T-cell (primary cell): ENCODE measurements around the gene LCP1. TPM values are rescaled to one million over a fixed set of nuclear protein-coding genes. Genes with fewer than 3 reads are reported as not detected.
A peak's percentile ranks its signal among the peaks of the same experiment; 100 is the strongest.

Experiments used
- ATAC-seq, 4 experiments: fragments of 200-7000 bp in 3 of 4; fragments of 150-1000 bp in 1 of 4; cut with Tn5 transposase; replicated peaks in 1 of 4; 1 replicate in 3 of 4; 2 replicates in 1 of 4; pipeline ENCODE4 v1.10.0; 2021; ENCODE audit warnings: moderate library complexity in 3 of 4, mild to moderate bottlenecking in 2 of 4, moderate number of reproducible peaks in 1 of 4
- CTCF ChIA-PET, 2 donors: fragments of 300-600 bp; sonication (Branson Sonifier 250); formaldehyde crosslinking; loops; one replicate each; lab custom pipeline; 2022; ENCODE audit warnings: antibody characterized with exemption in 2 of 2; lab: Charles Lee
- POLR2A ChIA-PET, 2 donors: fragments of 300-600 bp; sonication (Branson Sonifier 250); formaldehyde crosslinking; loops; one replicate each; lab custom pipeline; 2022; ENCODE audit warnings: antibody characterized with exemption in 2 of 2; lab: Charles Lee
- DNase-seq, 35 experiments: peaks; one replicate each; pipeline versions ENCODE4 v3.0.0 to v3.0.0-alpha.2; 2013 to 2023
- H3K27ac ChIP-seq: one replicate; pipeline ENCODE4 v1.5.1; 2013; ENCODE audit warnings: low read length
- H3K27me3 ChIP-seq, 2 experiments: replicated peaks in 1 of 2; 1 replicate in 1 of 2; 2 replicates in 1 of 2; pipeline versions ENCODE4 v1.6.1 to v1.7.0; 2013; ENCODE audit warnings: low read length in 1 of 2, mixed read lengths in 1 of 2; ENCODE audit not compliant: control insufficient read depth in 2 of 2, insufficient read depth in 2 of 2; ENCODE audit errors: extremely low read depth in 1 of 2
- H3K36me3 ChIP-seq, 2 donors: 1 replicate in 1 of 2; 2 replicates in 1 of 2; pipeline versions ENCODE4 v1.6.1 to v1.7.0; 2013; ENCODE audit warnings: low read length in 1 of 2; ENCODE audit not compliant: control insufficient read depth in 2 of 2, insufficient read depth in 1 of 2; ENCODE audit errors: extremely low read depth in 1 of 2
- H3K4me1 ChIP-seq, 2 experiments: 1 replicate in 1 of 2; 2 replicates in 1 of 2; pipeline versions ENCODE4 v1.6.1 to v1.7.0; 2013; ENCODE audit warnings: low read length in 2 of 2, mixed read lengths in 1 of 2; ENCODE audit not compliant: insufficient read depth in 2 of 2, control insufficient read depth in 1 of 2; ENCODE audit errors: extremely low read depth in 1 of 2
- H3K4me3 ChIP-seq, 2 donors: 1 replicate in 1 of 2; 2 replicates in 1 of 2; pipeline versions ENCODE4 v1.5.1 to v1.7.0; 2013; ENCODE audit warnings: mild to moderate bottlenecking in 2 of 2, low read length in 1 of 2, moderate library complexity in 1 of 2; ENCODE audit not compliant: control insufficient read depth in 1 of 2; ENCODE audit errors: extremely low read depth in 1 of 2
- H3K9me3 ChIP-seq: 2 replicates; pipeline ENCODE4 v1.7.0; 2013
- H3K27ac Mint-ChIP-seq, 2 donors: one replicate each; pipeline ENCODE4 v1.8.0; 2020 to 2021; ENCODE audit warnings: mild to moderate bottlenecking in 2 of 2, mixed read lengths in 2 of 2
- H3K27me3 Mint-ChIP-seq, 2 donors: one replicate each; pipeline ENCODE4 v1.8.0; 2021 to 2022; ENCODE audit warnings: mixed read lengths in 2 of 2
- H3K36me3 Mint-ChIP-seq: one replicate; pipeline ENCODE4 v1.8.0; 2021; ENCODE audit warnings: mixed read lengths
- H3K4me1 Mint-ChIP-seq, 3 donors: one replicate each; pipeline ENCODE4 v1.8.0; 2020 to 2022; ENCODE audit warnings: mixed read lengths in 3 of 3, mild to moderate bottlenecking in 1 of 3
- H3K4me3 Mint-ChIP-seq, 3 donors: one replicate each; pipeline ENCODE4 v1.8.0; 2020 to 2022; ENCODE audit warnings: mild to moderate bottlenecking in 3 of 3, mixed read lengths in 3 of 3, moderate library complexity in 3 of 3
- H3K9me3 Mint-ChIP-seq, 3 donors: one replicate each; pipeline ENCODE4 v1.8.0; 2020 to 2022; ENCODE audit warnings: mixed read lengths in 3 of 3
- WGBS: methylation state at CpG from one replicate; pipeline ENCODE4 v1.1.5; 2013; ENCODE audit warnings: missing lambda C conversion rate; ENCODE audit not compliant: insufficient coverage; 5-methylcytosine and 5-hydroxymethylcytosine counted together
- total RNA-seq, 35 experiments: library from RNA in 6 of 35; stranded (reverse) in 6 of 35; fragments of 120-200 nt in 1 of 35; gene quantifications; one replicate each; pipeline versions ENCODE4 v1.2.1 to v1.2.4 and lab custom pipeline; 2013 to 2026

Gene LCP1
- total RNA-seq, 5 donors from 2014 or later (not counting 1 experiment from before 2014, with no cell fraction given), result 338 to 574 (median 413) TPM

DNA sequence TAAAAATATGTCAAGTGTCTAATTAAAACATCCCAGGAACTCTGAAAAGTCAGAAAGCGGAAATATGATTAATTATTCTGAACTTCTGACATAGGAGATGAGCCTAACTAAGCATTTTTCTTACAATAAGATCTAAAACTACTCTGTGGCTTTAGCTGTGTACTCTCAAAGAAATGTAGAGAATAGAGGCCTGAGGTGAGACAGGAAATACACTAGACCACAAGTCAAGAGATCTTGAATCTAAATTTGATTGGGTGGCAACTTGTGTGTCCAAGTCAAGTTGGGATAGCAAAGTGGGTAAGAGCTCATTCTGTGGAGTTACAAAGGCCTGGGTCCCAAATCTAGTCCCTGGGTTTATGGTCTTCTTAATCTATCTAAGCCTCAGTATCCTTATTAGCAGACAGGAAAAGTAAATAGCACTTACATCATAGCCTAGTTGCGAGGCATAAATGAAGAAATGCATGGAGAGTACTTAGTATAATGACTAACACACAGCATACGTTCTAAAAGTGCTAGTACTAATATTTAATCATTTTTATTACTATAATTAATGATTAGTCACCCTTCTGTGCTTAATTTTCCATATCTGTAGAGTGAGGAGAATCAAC lies 20.3 kb upstream of the LCP1 start:
- no CpG with 5 or more reads among the region's 3 CpGs for WGBS
- peak overlapping the region; percentile 62 for H3K27ac ChIP-seq
- Mint-ChIP-seq H3K9me3 (no peaks in the 10 kb centered on the region), H3K27ac (peak overlapping the region; percentile 81 to 90), H3K36me3 (no peaks in the 10 kb centered on the region), H3K4me1 (peaks cover 35 to 53% (median 49%) of the 10 kb centered on the region in 3 donors), H3K27me3 (no peaks in the 10 kb centered on the region), H3K4me3 (peak overlapping the region; percentile 6 to 52 (median 50))
- CTCF ChIA-PET, result interaction anchor here in 1 of 2 donors (0.7 to 1.2 kb wide), 7 partner anchors 9 to 119 kb away, joined by 3 to 8 read pairs (median 3); partner anchors contain the start of gene LRRC63
- H3K36me3 ChIP-seq, result no peaks in the 10 kb centered on the region
- ATAC-seq (peak; percentile 68 to 92 (median 88)), DNase-seq (peak in 1 of 35 experiments; percentile 47)
- H3K9me3 ChIP-seq, result no peaks in the 10 kb centered on the region
- no peaks in the 10 kb centered on the region for H3K27me3 ChIP-seq
- no peak overlapping the region for H3K4me3 ChIP-seq
- H3K4me1 ChIP-seq, result peaks cover 16 to 23% of the 10 kb centered on the region in 2 experiments
- POLR2A ChIA-PET, result interaction anchor here (0.7 to 2.3 kb wide), 3 partner anchors 9 to 30 kb away, joined by 4 to 7 read pairs (median 5); no protein-coding TSS in a partner anchor

DNA sequence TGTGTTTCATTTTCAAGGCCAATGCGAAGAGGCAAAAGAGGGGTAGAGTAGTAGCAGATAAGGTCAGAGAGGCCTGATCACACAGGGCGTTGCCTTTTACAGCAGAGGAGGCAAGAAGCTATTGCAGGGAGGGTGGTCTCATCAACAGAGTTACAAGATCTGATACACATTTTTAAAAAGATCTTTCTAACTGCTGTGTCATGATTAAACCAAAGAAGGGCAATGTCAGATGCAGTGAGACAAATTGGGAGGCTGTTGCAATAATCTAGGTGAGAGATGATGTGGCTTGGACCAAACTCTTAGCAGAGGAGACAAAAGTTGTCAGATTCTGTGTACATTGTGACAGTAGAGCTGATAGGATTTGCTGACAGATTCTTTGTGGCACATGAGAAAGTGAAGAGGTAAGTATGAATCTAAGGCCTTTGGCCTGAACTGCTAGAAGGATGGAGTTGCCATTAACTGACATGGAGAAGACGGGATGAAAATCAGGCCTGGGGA lies 16.8 kb upstream of the LCP1 start:
- Histone ChIP-seq H3K27me3 (no peaks in the 10 kb centered on the region), H3K4me1 (peaks cover 16 to 23% of the 10 kb centered on the region in 2 experiments)
- no peaks in the 10 kb centered on the region for H3K9me3 Mint-ChIP-seq

GRCh38 chr13:46197299-46198048 lies 15.5 kb upstream of the LCP1 start:
- DNase-seq (no peak), ATAC-seq (no peak)
- H3K9me3 ChIP-seq, result no peaks in the 10 kb centered on the region
- no peaks in the 10 kb centered on the region for H3K27me3 ChIP-seq
- H3K4me1 ChIP-seq, result peaks cover 13 to 18% of the 10 kb centered on the region in 2 experiments
- no peaks in the 10 kb centered on the region for H3K9me3 Mint-ChIP-seq
- ChIA-PET CTCF (no interaction called here), POLR2A (no interaction called here)
- H3K27ac Mint-ChIP-seq, result no peak overlapping the region
- H3K4me3 Mint-ChIP-seq, result no peak overlapping the region
- H3K4me3 ChIP-seq, result no peak overlapping the region
- H3K27me3 Mint-ChIP-seq, result no peaks in the 10 kb centered on the region
- WGBS, result 86% methylated on average over 2 of the region's 4 CpGs
- H3K27ac ChIP-seq, result no peak overlapping the region
- no peaks in the 10 kb centered on the region for H3K36me3 ChIP-seq
- no peaks in the 10 kb centered on the region for H3K36me3 Mint-ChIP-seq
- H3K4me1 Mint-ChIP-seq, result peaks cover 9 to 28% (median 28%) of the 10 kb centered on the region in 3 donors

More for the DNA sequence above, 16.8 kb upstream of the LCP1 start:
- Histone ChIP-seq H3K27ac (no peak overlapping the region), H3K9me3 (no peaks in the 10 kb centered on the region), H3K4me3 (no peak overlapping the region), H3K36me3 (no peaks in the 10 kb centered on the region)
- ATAC-seq, result no peak
- CTCF ChIA-PET, result no interaction called here
- H3K27ac Mint-ChIP-seq, result no peak overlapping the region
- no peaks in the 10 kb centered on the region for H3K36me3 Mint-ChIP-seq
- POLR2A ChIA-PET, result interaction anchor here in 1 of 2 donors (1.4 kb wide), 1 partner anchor 12 kb away, joined by 4 read pairs; no protein-coding TSS in a partner anchor
- WGBS, result 100% methylated on average over 3 of the region's 3 CpGs
- no peak for DNase-seq
- no peaks in the 10 kb centered on the region for H3K27me3 Mint-ChIP-seq
- peaks cover 22 to 40% (median 38%) of the 10 kb centered on the region in 3 donors for H3K4me1 Mint-ChIP-seq
- no peak overlapping the region for H3K4me3 Mint-ChIP-seq

GRCh38 chr13:46195016-46195415 lies 13.0 kb upstream of the LCP1 start:
- Histone ChIP-seq H3K9me3 (no peaks in the 10 kb centered on the region), H3K27me3 (no peaks in the 10 kb centered on the region), H3K36me3 (no peaks in the 10 kb centered on the region), H3K4me3 (no peak overlapping the region), H3K27ac (no peak overlapping the region), H3K4me1 (peaks cover 3% of the 10 kb centered on the region in 2 experiments)
- H3K27me3 Mint-ChIP-seq, result no peaks in the 10 kb centered on the region
- peaks cover 0 to 7% (median 6%) of the 10 kb centered on the region in 3 donors for H3K4me1 Mint-ChIP-seq
- CTCF ChIA-PET, result interaction anchor here in 1 of 2 donors (1.0 kb wide), 1 partner anchor 13 kb away, joined by 4 read pairs; the partner anchor contains the start of gene LCP1
- ATAC-seq (no peak), DNase-seq (no peak)
- WGBS, result no CpG with 5 or more reads among the region's 1 CpG
- POLR2A ChIA-PET, result interaction anchor here in 1 of 2 donors (1.1 kb wide), 1 partner anchor 16 kb away, joined by 3 read pairs; no protein-coding TSS in a partner anchor
- H3K9me3 Mint-ChIP-seq, result no peaks in the 10 kb centered on the region
- H3K36me3 Mint-ChIP-seq, result peaks cover 6% of the 10 kb centered on the region
- H3K4me3 Mint-ChIP-seq, result no peak overlapping the region
- no peak overlapping the region for H3K27ac Mint-ChIP-seq

GRCh38 chr13:46192412-46192811 lies 10.4 kb upstream of the LCP1 start:
- ChIA-PET POLR2A (interaction anchor here (0.7 to 1.6 kb wide), 2 partner anchors 11 to 48 kb away, joined by 3 to 5 read pairs; no protein-coding TSS in a partner anchor), CTCF (interaction anchor here (0.9 to 1.0 kb wide), 3 partner anchors 19 to 129 kb away, joined by 3 read pairs; partner anchors contain the start of gene LRRC63 (in 1 of the 2))
- H3K27me3 Mint-ChIP-seq, result no peaks in the 10 kb centered on the region
- Histone ChIP-seq H3K9me3 (no peaks in the 10 kb centered on the region), H3K4me1 (no peaks in the 10 kb centered on the region), H3K27me3 (no peaks in the 10 kb centered on the region), H3K27ac (no peak overlapping the region), H3K36me3 (no peaks in the 10 kb centered on the region), H3K4me3 (no peak overlapping the region)
- peaks cover 6% of the 10 kb centered on the region for H3K36me3 Mint-ChIP-seq
- peaks cover 0 to 6% (median 0%) of the 10 kb centered on the region in 3 donors for H3K4me1 Mint-ChIP-seq
- no peaks in the 10 kb centered on the region for H3K9me3 Mint-ChIP-seq
- DNase-seq, result no peak
- H3K27ac Mint-ChIP-seq, result no peak overlapping the region
- no CpG with 5 or more reads among the region's 1 CpG for WGBS
- ATAC-seq, result no peak
- no peak overlapping the region for H3K4me3 Mint-ChIP-seq

- Mint-ChIP-seq H3K4me3 (no peak overlapping the region), H3K27ac (peak overlapping the region; percentile 86 to 93), H3K36me3 (no peaks in the 10 kb centered on the region), H3K4me1 (peaks cover 36 to 41% (median 36%) of the 10 kb centered on the region in 3 donors), H3K27me3 (no peaks in the 10 kb centered on the region), H3K9me3 (no peaks in the 10 kb centered on the region)
- POLR2A ChIA-PET, result interaction anchor here in 1 of 2 donors (1.0 kb wide), 1 partner anchor 18 kb away, joined by 3 read pairs; no protein-coding TSS in a partner anchor
- no peak overlapping the region for H3K4me3 ChIP-seq
- peak overlapping the region; percentile 83 for H3K27ac ChIP-seq
- H3K27me3 ChIP-seq, result no peaks in the 10 kb centered on the region
- ATAC-seq (no peak), DNase-seq (no peak)
- CTCF ChIA-PET, result interaction anchor here (0.6 to 2.6 kb wide), 7 partner anchors 11 to 753 kb away, joined by 3 to 7 read pairs (median 4); no protein-coding TSS in a partner anchor
- H3K9me3 ChIP-seq, result no peaks in the 10 kb centered on the region
- WGBS, result no CpG with 5 or more reads among the region's 4 CpGs
- no peaks in the 10 kb centered on the region for H3K36me3 ChIP-seq
- H3K4me1 ChIP-seq, result peaks cover 25 to 33% of the 10 kb centered on the region in 2 experiments
These were observed 3.7 kb upstream of the LCP1 start for GRCh38 chr13:46185634-46186033.
